GM18499 (cell line): ENCODE measurements around the gene ATIC.

Source experiments
- ATAC-seq: cut with Tn5 transposase; IDR thresholded peaks from one replicate; pipeline ENCODE4 v1.9.1; 2021; ENCODE audit warnings: moderate number of reproducible peaks; ENCODE audit not compliant: insufficient read depth, unreplicated experiment

The ATIC gene

GRCh38 chr2:215395687-215396460, 84.0 kb downstream of the ATIC start:
- ATAC-seq = no peak

DNA sequence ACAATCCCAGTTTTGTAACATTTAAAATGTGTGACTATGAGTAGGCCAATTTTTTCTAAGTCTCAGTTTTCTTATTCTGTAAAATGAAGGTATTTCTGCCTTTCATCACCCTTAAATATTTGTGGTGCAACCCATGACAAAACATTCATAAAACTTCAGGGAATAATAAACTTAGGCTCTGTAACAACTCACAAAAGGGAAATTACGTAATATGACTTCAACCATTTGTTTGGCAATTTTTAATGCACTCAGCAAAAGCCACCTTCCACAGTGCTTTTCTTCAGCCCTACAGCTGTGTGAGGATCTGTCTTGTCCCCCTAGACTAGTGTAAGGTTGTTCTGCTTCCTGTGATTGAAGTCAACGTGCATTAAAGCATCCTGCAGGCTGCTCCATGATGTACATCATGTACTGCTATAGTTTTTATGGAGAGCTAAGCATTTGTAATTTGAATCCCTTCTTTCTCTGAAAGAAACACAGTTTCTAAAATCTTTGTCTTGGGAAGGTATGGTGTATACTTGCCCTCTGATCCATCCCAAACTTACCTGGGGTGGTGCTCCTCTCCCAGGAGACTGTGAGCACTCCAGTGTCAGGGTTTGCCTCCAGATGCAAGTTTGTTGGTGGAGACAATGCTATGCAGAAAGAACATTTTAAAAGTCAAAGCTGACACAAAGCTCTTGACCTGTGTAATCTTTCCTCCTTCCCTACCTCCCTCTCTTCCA, 84.9 kb downstream of the ATIC start:
- no peak for ATAC-seq

DNA sequence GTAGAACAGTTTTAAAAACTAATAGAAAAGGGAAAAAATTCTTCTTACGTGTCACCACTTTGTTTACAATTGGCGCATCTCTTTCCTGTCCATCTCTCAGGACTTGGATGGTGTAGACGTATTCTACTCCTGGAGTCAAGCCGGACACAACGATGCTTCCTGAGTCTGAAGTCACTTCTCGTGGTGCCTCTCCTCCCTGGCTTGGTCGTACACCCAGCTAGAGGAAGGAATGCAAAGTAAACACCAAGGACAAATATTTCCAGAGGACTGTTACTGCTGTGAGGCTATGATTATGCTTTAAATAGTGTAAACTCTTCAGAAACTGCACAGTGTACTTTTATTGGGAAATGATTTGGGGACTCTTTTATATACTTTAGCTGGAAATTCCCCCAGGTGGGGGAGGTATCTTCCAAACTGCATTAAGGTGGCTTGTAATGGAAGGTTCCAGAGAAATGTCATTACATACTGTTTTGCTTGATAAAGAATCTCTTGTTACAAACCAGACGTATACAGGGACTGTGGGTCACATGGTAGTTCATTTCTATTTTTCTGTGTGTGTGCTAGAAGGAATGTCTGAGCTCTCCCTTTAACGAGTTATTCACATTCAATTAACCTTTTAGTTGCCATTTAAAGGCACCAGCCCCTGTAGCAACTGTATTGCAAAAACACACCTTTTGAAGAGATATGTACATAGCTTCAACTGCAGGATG, 85.9 kb downstream of the ATIC start:
- no peak for ATAC-seq

GRCh38 chr2:215399067-215399716, 87.3 kb downstream of the ATIC start:
- no peak for ATAC-seq
